Measurements from ENCODE around the gene APOBEC3A.

Gene APOBEC3A

GRCh38 chr22:38949889-38950405 is 7.5 kb upstream of the APOBEC3A start:
- Histone ChIP-seq H3K27ac (no peak overlapping the region), H3K27me3 (replicated peaks) (peaks cover 29% of the 10 kb centered on the region), H3K4me3 (ENCODE audit: low read depth, low read length) (no peak overlapping the region), H3K36me3 (replicated peaks) (no peaks in the 10 kb centered on the region)
- no peak for DNase-seq
- in situ Hi-C loops (cut with HindIII; ENCODE audit: low pct_ligation_motif_present, low sequenced_read_pairs): no loop called here
- TF ChIP-seq, protein P1, sequence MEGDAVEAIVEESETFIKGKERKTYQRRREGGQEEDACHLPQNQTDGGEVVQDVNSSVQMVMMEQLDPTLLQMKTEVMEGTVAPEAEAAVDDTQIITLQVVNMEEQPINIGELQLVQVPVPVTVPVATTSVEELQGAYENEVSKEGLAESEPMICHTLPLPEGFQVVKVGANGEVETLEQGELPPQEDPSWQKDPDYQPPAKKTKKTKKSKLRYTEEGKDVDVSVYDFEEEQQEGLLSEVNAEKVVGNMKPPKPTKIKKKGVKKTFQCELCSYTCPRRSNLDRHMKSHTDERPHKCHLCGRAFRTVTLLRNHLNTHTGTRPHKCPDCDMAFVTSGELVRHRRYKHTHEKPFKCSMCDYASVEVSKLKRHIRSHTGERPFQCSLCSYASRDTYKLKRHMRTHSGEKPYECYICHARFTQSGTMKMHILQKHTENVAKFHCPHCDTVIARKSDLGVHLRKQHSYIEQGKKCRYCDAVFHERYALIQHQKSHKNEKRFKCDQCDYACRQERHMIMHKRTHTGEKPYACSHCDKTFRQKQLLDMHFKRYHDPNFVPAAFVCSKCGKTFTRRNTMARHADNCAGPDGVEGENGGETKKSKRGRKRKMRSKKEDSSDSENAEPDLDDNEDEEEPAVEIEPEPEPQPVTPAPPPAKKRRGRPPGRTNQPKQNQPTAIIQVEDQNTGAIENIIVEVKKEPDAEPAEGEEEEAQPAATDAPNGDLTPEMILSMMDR (IDR thresholded peaks at IDR 0.05; ENCODE audit: low read depth, low read length, missing control alignments): no peak

DNA sequence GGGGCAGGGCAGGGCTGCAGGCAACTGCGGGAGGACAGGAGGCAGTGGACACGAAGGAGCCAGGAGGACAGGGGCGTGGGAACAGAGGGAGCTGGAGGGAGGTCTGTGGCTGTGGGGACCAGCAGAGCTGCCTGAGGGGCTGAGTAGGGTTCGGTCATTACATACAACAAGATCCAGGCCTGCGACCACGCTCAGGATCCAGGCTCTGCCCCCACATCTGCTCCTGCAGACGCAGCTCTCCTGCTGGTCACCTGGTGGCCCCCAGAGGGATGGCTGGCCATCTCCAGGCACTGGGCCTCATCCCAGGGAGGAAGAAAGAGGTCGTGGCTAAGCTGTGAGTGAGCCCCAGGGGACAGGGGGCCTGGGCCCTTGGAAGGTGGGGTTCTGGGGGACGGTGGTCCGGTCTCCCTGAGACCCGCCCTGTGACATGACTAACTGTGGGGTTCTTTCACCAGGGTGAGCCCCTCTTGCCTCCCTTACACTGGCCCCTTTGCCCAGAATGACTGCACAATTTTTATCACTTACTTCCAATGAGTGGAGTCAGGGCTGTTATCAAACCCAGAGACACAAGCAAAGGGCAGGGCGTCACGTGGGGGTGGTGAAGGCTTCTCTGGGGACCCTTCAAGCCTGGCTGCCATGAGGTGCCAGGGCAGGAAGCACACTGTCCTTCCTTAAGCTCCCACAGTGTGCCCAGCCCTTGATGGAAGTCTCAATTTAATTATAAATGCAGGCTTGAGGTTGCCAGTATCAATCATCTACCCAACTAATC is 6.7 kb upstream of the APOBEC3A start:
- H3K36me3 ChIP-seq (replicated peaks): no peaks in the 10 kb centered on the region
- no peak overlapping the region for H3K27ac ChIP-seq
- H3K4me3 ChIP-seq (ENCODE audit: low read depth, low read length): no peak overlapping the region
- peaks cover 29% of the 10 kb centered on the region for H3K27me3 ChIP-seq (replicated peaks)
- DNase-seq: no peak
- TF ChIP-seq, protein P1 (IDR thresholded peaks at IDR 0.05; ENCODE audit: low read depth, low read length, missing control alignments): no peak
- in situ Hi-C loops (cut with HindIII; ENCODE audit: low pct_ligation_motif_present, low sequenced_read_pairs): no loop called here

- Histone ChIP-seq H3K27me3 (replicated peaks) (peaks cover 22% of the 10 kb centered on the region), H3K36me3 (replicated peaks) (no peaks in the 10 kb centered on the region), H3K4me3 (ENCODE audit: low read depth, low read length) (no peak overlapping the region), H3K27ac (no peak overlapping the region)
- no peak for DNase-seq
- in situ Hi-C loops (cut with HindIII; ENCODE audit: low pct_ligation_motif_present, low sequenced_read_pairs): no loop called here
- TF ChIP-seq, protein P1 (IDR thresholded peaks at IDR 0.05; ENCODE audit: low read depth, low read length, missing control alignments): no peak
Observed at GRCh38 chr22:38951734-38952133, 5.7 kb upstream of the APOBEC3A start.

- Histone ChIP-seq H3K4me3 (ENCODE audit: low read depth, low read length) (no peak overlapping the region), H3K27ac (no peak overlapping the region), H3K36me3 (replicated peaks) (no peaks in the 10 kb centered on the region), H3K27me3 (replicated peaks) (peaks cover 21% of the 10 kb centered on the region)
- in situ Hi-C loops (cut with HindIII; ENCODE audit: low pct_ligation_motif_present, low sequenced_read_pairs): no loop called here
- TF ChIP-seq, protein P1 (IDR thresholded peaks at IDR 0.05; ENCODE audit: low read depth, low read length, missing control alignments): no peak
- no peak for DNase-seq
Observed at GRCh38 chr22:38952281-38952993, 5.0 kb upstream of the APOBEC3A start.

- H3K27me3 ChIP-seq (replicated peaks): peaks cover 21% of the 10 kb centered on the region
- no peak for DNase-seq
- in situ Hi-C loops (cut with HindIII; ENCODE audit: low pct_ligation_motif_present, low sequenced_read_pairs): no loop called here
Observed at GRCh38 chr22:38953091-38953490, 4.3 kb upstream of the APOBEC3A start.

More at GRCh38 chr22:38953091-38953490, 4.3 kb upstream of the APOBEC3A start:
- Histone ChIP-seq H3K36me3 (replicated peaks) (no peaks in the 10 kb centered on the region), H3K27ac (no peak overlapping the region), H3K4me3 (ENCODE audit: low read depth, low read length) (no peak overlapping the region)
- TF ChIP-seq, protein P1 (IDR thresholded peaks at IDR 0.05; ENCODE audit: low read depth, low read length, missing control alignments): no peak
